Ovary (tissue), 3 donors: ENCODE measurements around the gene SLC4A7.

Experiments used
- EP300 ChIP-seq: sonication (generic); formaldehyde crosslinking; IDR thresholded peaks from one replicate; pipeline ENCODE4 v1.6.1; 2017; ENCODE audit warnings: antibody characterized with exemption
- POLR2A ChIP-seq: fragments of 450-650 bp; IDR thresholded peaks from one replicate; pipeline ENCODE4 v1.6.1; 2017; ENCODE audit warnings: antibody characterized with exemption, mild to moderate bottlenecking, moderate library complexity
- TF ChIP-seq, protein P1 (sequence below), 3 donors: fragments of 450-650 bp in 2 of 3; fragments of 200-600 bp in 1 of 3; IDR thresholded peaks; one replicate each; pipeline versions ENCODE4 v1.5.1 to v1.8.0; 2016 to 2022; ENCODE audit warnings: antibody characterized with exemption in 3 of 3, mild to moderate bottlenecking in 1 of 3
- donor health status: DM: no; HTN: no; CAD: no.

DNA sequence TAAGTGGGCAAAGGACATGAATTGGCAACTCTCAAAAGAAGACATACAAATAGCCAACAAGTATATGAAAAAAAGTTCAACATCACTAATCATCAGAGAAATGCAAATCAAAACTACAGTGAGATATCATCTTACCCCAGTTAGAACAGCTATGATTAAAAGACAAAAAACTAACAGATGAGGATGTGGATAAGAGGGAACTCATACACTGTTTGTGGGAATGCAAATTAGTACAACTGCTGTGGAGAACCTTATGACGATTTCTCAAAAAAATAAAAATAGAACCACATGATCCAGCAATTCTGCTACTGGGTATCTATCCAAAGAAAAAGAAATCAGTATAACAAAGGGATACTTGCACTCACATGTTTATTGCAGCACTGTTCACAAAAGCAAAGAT is 143.7 kb downstream of the SLC4A7 start:
- TF ChIP-seq, protein P1, sequence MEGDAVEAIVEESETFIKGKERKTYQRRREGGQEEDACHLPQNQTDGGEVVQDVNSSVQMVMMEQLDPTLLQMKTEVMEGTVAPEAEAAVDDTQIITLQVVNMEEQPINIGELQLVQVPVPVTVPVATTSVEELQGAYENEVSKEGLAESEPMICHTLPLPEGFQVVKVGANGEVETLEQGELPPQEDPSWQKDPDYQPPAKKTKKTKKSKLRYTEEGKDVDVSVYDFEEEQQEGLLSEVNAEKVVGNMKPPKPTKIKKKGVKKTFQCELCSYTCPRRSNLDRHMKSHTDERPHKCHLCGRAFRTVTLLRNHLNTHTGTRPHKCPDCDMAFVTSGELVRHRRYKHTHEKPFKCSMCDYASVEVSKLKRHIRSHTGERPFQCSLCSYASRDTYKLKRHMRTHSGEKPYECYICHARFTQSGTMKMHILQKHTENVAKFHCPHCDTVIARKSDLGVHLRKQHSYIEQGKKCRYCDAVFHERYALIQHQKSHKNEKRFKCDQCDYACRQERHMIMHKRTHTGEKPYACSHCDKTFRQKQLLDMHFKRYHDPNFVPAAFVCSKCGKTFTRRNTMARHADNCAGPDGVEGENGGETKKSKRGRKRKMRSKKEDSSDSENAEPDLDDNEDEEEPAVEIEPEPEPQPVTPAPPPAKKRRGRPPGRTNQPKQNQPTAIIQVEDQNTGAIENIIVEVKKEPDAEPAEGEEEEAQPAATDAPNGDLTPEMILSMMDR (IDR thresholded peaks at IDR 0.05): no peak
- TF ChIP-seq EP300 (no peak), POLR2A (no peak)
